ENCODE results near the gene BAIAP2L2. TPM values are rescaled to one million over a fixed set of nuclear protein-coding genes. Genes with fewer than 3 reads are reported as not detected.

BAIAP2L2 gene
- polyA plus RNA-seq, 3 donors from 2014 or later: 0.21 TPM; not detected in 2

DNA sequence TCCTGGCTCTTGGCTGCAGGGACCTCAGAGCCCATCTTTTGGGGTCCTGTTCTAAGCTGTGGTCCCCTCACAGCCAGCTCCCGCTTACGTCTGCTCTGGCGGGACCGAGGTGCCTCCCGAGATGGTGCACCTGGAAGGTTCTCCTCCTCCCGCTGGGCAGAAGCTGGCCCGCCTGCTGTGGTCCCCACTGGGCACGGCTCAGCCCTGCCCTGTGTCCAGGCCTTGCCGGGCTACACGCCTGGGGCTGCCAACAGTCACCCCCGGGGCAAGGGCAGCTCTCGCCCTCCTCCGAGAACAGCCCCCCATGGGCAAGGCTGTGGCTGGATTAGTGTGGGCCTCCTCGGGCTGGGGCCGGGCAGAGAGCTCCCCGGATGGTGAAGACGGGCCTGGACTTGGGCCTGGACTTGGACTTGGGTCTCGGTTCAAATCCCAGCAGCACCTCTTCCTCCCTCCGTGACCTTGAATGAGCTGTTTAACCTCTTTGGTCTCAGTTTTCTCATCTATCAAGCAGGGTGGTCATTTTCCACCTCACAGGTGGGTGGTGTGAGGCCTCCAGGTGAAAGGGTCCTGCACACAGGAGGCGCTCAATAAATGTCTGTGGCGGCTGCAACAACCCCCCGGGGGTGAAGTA, 998 bp downstream of the BAIAP2L2 start:
- peak; percentile 24 to 39 (median 30) for DNase-seq
- peaks cover 2 to 10% (median 3%) of the 10 kb centered on the region in 3 donors for H3K36me3 Mint-ChIP-seq

DNA sequence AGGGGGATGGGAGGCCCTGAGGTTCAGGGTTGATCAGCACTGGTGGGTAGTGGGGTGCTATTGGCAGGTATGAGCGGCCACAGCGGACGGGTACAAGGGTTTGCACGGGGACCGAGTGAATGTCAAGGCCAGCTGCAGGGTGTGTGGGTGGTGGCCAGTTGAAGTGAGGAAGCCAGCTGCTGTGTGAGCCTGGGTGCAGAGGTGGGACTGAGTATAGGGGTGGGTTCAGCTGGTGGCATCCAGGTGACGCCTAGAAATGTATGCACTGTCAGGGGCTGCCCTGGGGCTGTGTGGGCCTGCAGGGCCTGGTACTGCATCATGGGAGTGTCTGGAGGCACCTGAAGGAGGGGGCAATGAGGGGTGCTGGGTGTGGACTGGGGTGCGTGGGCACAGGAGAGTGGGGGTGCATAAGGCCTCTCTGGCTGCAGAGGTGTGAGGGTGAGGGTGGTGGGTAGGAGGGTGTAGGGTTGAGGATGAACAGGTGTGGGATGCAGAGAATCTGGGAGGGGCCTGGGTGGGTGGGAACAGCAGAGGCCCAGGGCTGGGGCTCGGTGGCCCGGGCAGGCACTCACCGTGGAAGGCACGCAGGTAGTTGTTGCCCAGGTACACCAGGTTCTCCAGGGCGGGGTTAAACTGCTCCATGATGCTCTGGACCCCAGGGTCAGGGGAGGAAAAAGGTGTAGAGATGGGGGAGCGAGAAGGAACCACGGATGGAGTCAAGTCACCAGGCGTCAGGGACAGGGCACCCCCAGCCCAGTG, 1.7 kb downstream of the BAIAP2L2 start:
- peaks cover 39 to 56% (median 47%) of the 10 kb centered on the region in 3 donors for H3K27me3 Mint-ChIP-seq (ENCODE audit: low read depth in 3 of 3)
- H3K4me1 Mint-ChIP-seq: peaks cover 33 to 35% of the 10 kb centered on the region in 2 donors
- peaks cover 0 to 2% (median 0%) of the 10 kb centered on the region in 6 donors for H3K9me3 Mint-ChIP-seq
- peaks cover 0 to 7% (median 3%) of the 10 kb centered on the region in 3 donors for H3K36me3 Mint-ChIP-seq
- H3K4me3 Mint-ChIP-seq: no peak overlapping the region
- no peak for DNase-seq
- peak overlapping the region in 4 of 6 donors; percentile 62 to 86 (median 80) for H3K27ac Mint-ChIP-seq

More for the DNA sequence above, 998 bp downstream of the BAIAP2L2 start:
- Mint-ChIP-seq H3K4me3 (peak overlapping the region; percentile 27 to 69 (median 44)), H3K27ac (peak overlapping the region; percentile 73 to 96 (median 85)), H3K9me3 (peaks cover 0 to 2% (median 0%) of the 10 kb centered on the region in 6 donors), H3K27me3 (ENCODE audit: low read depth in 3 of 3) (peaks cover 40 to 58% (median 48%) of the 10 kb centered on the region in 3 donors), H3K4me1 (peaks cover 29 to 32% of the 10 kb centered on the region in 2 donors)

DNA sequence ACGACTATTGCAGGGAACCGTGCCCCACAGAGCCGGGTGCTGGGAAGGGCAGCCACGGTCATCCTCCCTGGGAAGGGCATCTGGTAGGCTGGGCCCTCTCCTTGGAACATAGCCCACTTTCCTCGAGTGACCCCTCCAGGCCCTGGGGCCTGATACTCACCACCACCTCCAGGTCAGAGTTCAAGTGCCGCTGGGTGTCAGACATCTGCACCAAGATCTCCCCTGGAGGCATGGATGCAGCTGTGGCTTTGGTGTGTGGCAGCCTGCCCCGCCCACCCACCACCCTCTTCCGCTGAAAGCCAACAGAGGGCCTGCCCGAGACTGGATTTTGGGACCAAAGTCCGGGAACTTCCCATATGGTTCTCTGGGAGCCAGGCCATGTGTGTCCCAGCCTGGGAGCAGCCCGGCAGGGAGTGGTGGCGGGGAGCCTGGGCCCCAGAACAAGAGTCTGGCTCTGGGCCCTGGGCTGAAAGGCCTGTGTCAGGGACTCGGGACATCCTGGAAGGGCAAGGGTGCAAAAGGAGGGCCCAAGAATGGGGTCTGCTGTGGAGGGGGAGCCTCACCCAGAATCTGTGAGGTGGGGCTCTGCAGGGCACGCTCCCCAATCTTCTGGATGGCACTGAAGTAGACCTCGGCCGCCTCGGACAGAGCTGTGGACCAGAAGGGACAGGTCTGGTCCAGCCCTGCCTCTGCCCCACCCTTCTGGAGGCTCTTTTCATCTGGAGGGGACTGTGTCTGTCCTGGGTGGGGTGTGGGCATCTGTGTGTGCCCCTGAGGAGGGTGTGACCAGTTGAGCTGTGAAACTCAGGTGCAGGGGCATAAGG, 2.6 kb downstream of the BAIAP2L2 start:
- Mint-ChIP-seq H3K9me3 (peaks cover 0 to 2% (median 0%) of the 10 kb centered on the region in 6 donors), H3K4me1 (peaks cover 36 to 41% of the 10 kb centered on the region in 2 donors)

DNA sequence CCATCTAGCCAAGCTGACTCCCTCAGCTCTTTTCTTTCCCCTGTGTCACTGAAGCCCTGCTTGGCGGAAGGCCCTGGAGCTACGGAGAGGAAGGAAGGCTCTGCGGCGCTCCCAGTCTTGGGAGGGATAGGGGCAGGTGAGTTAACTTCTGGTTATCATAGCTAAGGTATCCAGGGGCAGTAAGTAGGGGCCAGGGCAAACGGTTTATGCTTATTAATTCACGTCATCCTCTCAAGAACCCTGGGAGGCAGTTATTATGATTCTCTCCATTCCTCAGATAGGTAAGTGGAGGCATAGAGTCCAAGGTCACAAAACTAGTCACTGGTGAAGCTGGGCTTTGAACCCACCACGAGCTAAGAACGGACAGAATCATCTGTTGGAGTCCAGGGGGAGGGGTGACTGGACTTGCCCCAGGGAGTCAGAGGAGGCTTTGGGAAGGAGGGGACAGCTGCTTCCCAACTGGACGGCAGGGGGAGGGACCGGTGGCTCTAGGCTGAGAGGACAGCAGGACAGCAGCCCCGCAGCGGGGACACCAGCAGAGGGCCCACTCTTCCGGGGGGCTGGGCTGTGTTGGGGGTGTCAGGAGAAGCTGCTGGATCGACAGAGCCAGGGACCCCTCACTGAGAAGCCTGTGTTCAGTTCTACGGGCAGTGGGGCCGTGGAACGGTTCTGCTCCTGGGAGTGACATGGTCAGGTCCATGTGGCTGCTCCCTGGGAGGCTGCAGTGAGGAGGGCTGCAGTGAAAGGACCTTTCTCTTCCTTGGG, 3.5 kb downstream of the BAIAP2L2 start:
- Mint-ChIP-seq H3K27ac (no peak overlapping the region), H3K9me3 (peaks cover 0 to 2% (median 0%) of the 10 kb centered on the region in 6 donors), H3K4me3 (no peak overlapping the region), H3K36me3 (peaks cover 0 to 5% (median 3%) of the 10 kb centered on the region in 3 donors), H3K27me3 (ENCODE audit: low read depth in 3 of 3) (peaks cover 36 to 50% (median 43%) of the 10 kb centered on the region in 3 donors), H3K4me1 (peaks cover 36 to 46% of the 10 kb centered on the region in 2 donors)
- no peak for DNase-seq

More for the DNA sequence above, 2.6 kb downstream of the BAIAP2L2 start:
- no peak for DNase-seq
- Mint-ChIP-seq H3K27me3 (ENCODE audit: low read depth in 3 of 3) (peaks cover 38 to 54% (median 45%) of the 10 kb centered on the region in 3 donors), H3K4me3 (no peak overlapping the region), H3K36me3 (peaks cover 0 to 7% (median 3%) of the 10 kb centered on the region in 3 donors), H3K27ac (peak overlapping the region in 4 of 6 donors; percentile 62 to 86 (median 80))

DNA sequence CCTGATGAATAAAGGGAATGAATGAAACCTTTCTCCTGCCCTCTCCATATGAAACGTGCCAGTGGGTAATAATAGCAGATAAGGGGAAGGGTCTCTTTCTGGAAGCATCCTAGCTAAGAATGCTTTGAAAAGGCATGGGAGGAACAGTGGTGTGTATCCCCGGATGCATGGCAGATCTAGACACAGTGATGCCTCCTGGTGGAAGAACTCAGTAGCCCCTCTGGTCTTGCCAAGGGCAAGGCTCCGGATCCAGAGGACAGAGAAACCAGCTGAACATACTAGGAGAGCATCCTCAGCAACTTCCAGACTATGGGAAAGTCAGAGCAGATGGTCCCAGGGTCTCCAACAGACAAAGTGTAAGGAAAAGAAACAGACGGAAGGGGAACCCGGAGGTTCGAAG, 6.4 kb downstream of the BAIAP2L2 start:
- Mint-ChIP-seq H3K27me3 (ENCODE audit: low read depth in 3 of 3) (peaks cover 17 to 26% (median 19%) of the 10 kb centered on the region in 3 donors), H3K4me3 (peak overlapping the region; percentile 72 to 81 (median 77)), H3K4me1 (peaks cover 47 to 56% of the 10 kb centered on the region in 2 donors), H3K9me3 (no peaks in the 10 kb centered on the region), H3K27ac (peak overlapping the region; percentile 50 to 82 (median 74)), H3K36me3 (peaks cover 0 to 5% (median 3%) of the 10 kb centered on the region in 3 donors)
- DNase-seq: no peak

DNA sequence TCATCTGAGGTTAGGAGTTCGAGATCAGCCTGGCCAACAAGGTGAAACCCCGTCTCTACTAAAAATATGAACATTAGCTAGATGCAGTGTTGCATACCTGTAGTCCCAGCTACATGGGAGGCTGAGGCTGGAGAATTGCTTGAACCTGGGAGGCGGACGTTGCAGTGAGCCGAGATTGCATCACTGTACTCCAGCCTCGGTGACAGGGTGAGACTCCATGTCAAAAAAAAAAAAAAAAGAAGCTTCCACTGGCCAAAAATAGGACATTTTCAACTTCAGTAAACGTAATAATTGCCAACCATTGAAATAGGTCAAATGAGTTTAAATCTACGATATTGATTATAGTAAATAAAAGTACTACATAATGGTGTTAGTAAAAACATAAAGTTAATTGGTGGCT, 6.8 kb downstream of the BAIAP2L2 start:
- H3K4me3 Mint-ChIP-seq: peak overlapping the region in 3 of 5 donors; percentile 2 to 77 (median 77)
- H3K36me3 Mint-ChIP-seq: peaks cover 0 to 6% (median 3%) of the 10 kb centered on the region in 3 donors
- H3K4me1 Mint-ChIP-seq: peaks cover 46 to 55% of the 10 kb centered on the region in 2 donors
- peak overlapping the region in 4 of 6 donors; percentile 48 to 82 (median 66) for H3K27ac Mint-ChIP-seq
- H3K27me3 Mint-ChIP-seq (ENCODE audit: low read depth in 3 of 3): peaks cover 14 to 23% (median 16%) of the 10 kb centered on the region in 3 donors
- H3K9me3 Mint-ChIP-seq: no peaks in the 10 kb centered on the region
- DNase-seq: no peak

DNA sequence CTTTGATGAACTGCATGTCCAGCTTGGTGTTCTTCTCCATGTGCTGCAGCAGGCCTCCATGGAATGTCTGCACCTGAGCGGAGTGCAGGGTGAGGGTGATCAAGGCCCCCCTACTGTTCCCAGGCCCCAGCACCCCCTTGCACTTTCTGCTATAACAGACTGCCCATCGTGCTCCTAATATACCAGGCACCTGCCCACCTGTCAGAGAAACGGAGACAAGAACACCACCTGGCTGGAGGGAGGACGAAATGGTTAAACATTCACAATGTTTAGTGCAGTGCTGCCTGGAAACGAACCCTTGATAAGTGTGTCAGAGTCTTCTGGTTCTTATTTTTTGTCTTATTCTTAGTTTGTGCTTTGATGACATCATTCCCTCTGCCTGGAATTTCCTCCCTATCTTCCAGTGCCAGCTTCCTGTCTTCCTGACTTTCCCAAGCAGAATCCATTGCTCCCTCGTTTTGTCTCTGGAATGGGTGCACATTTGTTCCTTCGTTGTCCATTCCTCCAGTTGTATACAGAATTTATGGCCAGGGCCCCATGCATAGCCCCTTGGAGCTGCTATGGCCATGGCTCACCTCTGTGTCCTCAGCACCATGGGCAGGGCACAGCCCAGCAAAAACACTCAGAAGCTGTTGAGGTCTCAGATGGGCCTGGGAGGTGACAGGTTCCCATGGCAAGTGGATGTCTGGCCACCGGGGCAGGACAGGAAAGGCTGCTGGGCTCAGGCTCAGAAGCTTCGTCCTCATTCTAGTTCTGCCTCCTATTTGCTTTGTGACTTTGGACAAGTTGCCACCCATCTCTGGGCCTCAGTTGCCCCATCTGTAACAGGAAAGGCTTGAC, 11.9 kb downstream of the BAIAP2L2 start:
- H3K4me3 Mint-ChIP-seq: no peak overlapping the region
- H3K4me1 Mint-ChIP-seq: peaks cover 18 to 22% of the 10 kb centered on the region in 2 donors
- H3K27me3 Mint-ChIP-seq (ENCODE audit: low read depth in 3 of 3): peaks cover 0 to 9% (median 1%) of the 10 kb centered on the region in 3 donors
- H3K9me3 Mint-ChIP-seq: no peaks in the 10 kb centered on the region
- no peak for DNase-seq
- peaks cover 11 to 19% (median 19%) of the 10 kb centered on the region in 3 donors for H3K36me3 Mint-ChIP-seq
- H3K27ac Mint-ChIP-seq: no peak overlapping the region

DNA sequence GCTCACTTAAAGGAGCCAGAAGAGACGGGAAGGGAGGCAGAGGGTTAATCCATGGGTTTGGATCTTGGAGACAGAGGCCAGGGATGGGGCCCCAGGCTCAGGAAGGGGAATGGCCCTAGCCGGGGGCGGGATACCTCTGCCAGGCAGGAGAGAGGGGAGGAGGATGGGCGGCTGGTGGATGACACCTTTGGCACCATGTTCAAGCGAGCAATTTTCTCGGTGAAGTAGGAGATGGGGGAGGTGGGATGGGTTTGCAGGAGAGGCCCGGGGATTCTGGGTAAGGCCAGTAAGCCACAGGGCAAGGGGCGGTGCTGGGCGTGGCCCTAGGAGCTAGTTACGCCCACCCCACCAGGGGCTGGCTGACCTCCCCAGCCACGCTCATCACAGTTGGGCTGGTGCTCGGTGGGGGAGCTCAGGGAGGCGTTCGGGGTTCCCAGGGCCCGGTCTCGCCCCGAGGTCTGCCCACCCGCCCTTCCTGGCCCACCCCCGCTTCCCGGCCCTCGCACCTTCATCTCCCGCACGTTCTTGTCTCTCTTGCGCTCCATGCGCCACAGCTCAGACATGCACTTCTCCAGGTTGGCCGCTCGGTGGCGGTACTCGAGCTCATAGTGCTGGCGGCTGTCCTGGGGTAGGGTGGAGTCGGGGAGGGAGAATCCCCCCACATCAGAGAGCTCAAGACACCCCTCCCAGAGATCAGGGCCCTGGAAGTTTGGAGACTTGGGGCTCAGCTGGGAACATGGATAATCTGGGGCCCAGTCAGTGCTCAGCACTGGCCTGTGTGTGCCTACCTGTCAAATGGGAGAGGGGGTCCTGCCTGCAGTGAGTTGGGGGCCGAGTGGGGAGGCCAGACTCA, 12.7 kb downstream of the BAIAP2L2 start:
- peaks cover 13 to 15% of the 10 kb centered on the region in 2 donors for H3K4me1 Mint-ChIP-seq
- H3K27ac Mint-ChIP-seq: no peak overlapping the region
- H3K36me3 Mint-ChIP-seq: peaks cover 11 to 25% (median 19%) of the 10 kb centered on the region in 3 donors
- no peak for DNase-seq
- no peak overlapping the region for H3K4me3 Mint-ChIP-seq
- H3K27me3 Mint-ChIP-seq (ENCODE audit: low read depth in 3 of 3): peaks cover 0 to 9% (median 1%) of the 10 kb centered on the region in 3 donors
- H3K9me3 Mint-ChIP-seq: no peaks in the 10 kb centered on the region

DNA sequence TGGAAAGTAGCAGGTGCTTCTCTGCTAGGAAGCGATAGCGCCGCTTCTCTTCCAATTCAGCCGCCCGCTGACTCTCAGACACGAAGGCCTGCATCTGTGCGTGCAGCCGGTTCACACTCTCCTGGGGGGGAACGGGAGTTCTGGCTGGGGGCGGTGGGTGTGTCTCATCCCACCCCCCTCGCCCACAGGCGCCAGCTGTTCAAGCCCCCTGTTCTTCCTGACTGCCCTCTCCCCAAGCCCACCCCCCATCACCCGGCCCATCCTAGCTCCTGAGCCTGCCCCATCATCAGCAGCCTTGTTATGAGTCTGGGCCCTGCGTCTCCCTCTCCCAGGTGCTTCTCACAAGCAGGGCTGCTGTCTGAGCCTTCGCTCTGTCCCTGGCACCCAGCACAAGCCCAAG, 13.4 kb downstream of the BAIAP2L2 start:
- no peaks in the 10 kb centered on the region for H3K9me3 Mint-ChIP-seq
- no peak for DNase-seq
- peaks cover 11 to 29% (median 19%) of the 10 kb centered on the region in 3 donors for H3K36me3 Mint-ChIP-seq
- peaks cover 0 to 7% (median 1%) of the 10 kb centered on the region in 3 donors for H3K27me3 Mint-ChIP-seq (ENCODE audit: low read depth in 3 of 3)
- no peak overlapping the region for H3K4me3 Mint-ChIP-seq
- H3K27ac Mint-ChIP-seq: no peak overlapping the region
- H3K4me1 Mint-ChIP-seq: peaks cover 11 to 12% of the 10 kb centered on the region in 2 donors

DNA sequence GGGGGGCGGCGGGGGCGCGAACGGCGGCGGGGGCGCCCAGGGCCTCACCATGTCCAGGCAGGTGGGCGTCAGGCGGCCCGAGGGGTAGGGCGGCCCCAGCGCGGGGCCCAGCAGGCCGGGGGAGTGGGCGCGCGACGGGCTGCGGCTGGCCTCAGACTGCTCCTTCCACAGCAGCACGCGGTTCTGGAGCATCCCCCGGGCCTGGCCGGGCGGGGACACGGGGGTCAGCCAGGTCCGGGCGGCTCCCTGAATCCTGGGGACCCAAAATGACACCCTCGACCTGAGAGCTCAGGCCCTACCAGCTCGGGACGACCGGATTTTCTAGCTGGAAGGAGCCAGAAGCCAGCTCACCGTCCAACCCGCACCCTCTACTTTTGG, 21.0 kb downstream of the BAIAP2L2 start:
- H3K9me3 Mint-ChIP-seq: no peaks in the 10 kb centered on the region
- H3K36me3 Mint-ChIP-seq: peaks cover 11 to 24% (median 14%) of the 10 kb centered on the region in 3 donors
- no peak overlapping the region for H3K4me3 Mint-ChIP-seq
- H3K27me3 Mint-ChIP-seq (ENCODE audit: low read depth in 3 of 3): peaks cover 2 to 6% (median 4%) of the 10 kb centered on the region in 3 donors
- peaks cover 0 to 3% of the 10 kb centered on the region in 2 donors for H3K4me1 Mint-ChIP-seq
- DNase-seq: no peak
- no peak overlapping the region for H3K27ac Mint-ChIP-seq

Data from immature natural killer cell (primary cell).